ENCODE results near the gene CRLF1.

The CRLF1 gene, protein sequence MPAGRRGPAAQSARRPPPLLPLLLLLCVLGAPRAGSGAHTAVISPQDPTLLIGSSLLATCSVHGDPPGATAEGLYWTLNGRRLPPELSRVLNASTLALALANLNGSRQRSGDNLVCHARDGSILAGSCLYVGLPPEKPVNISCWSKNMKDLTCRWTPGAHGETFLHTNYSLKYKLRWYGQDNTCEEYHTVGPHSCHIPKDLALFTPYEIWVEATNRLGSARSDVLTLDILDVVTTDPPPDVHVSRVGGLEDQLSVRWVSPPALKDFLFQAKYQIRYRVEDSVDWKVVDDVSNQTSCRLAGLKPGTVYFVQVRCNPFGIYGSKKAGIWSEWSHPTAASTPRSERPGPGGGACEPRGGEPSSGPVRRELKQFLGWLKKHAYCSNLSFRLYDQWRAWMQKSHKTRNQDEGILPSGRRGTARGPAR

DNA sequence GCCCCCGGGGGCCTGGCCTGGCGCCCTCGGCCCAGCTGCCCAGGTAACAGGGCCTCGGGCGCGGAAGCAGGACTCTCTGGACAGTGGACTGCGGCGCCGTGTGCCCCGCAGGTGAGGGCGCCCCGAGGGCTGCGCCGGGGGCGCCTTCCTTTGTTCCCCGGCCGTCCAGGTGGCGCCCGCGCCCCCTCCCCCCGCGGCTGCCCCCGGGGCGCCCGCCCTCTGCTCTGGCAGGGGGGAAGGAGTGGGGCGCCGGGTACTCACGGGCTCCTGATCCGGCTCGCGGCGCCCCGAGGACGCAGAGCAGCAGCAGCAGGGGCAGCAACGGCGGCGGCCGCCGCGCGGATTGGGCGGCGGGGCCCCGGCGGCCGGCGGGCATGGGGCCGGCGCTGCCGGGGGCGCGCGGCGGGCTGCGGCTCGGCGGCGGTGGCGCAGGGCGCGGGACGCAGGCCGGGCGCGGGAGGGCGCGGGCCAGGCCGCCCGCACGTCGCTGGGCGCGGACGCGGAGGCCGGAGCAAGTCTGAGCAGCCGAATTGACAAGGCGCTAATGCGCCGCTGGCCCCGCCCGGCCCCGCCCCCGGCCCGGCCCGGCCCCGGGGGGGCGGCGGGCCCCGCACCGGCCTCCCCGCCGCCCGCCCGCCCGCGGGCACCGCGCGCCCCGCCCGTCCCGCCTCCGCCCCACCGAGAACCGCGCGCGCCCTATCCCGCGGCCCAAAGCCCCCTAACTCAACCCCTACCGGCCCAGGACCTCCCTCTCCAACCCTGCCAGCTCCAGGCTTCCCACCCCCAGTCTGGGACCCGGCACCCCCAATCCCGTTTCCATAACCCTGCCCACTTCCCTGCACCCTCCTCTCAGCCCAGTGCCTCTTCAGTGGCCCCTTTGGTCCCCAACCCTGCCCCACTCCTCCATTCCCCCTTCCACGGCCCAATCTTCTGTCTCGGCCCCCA lies at the start of gene CRLF1:
Gene CRLF1 (minus strand): TSS at position 519 of the 945 bp plus-strand sequence. CDS start 143 bp downstream, at position 376.
- peak in 2 of 3 experiments; percentile 27 to 38 for DNase-seq

DNA sequence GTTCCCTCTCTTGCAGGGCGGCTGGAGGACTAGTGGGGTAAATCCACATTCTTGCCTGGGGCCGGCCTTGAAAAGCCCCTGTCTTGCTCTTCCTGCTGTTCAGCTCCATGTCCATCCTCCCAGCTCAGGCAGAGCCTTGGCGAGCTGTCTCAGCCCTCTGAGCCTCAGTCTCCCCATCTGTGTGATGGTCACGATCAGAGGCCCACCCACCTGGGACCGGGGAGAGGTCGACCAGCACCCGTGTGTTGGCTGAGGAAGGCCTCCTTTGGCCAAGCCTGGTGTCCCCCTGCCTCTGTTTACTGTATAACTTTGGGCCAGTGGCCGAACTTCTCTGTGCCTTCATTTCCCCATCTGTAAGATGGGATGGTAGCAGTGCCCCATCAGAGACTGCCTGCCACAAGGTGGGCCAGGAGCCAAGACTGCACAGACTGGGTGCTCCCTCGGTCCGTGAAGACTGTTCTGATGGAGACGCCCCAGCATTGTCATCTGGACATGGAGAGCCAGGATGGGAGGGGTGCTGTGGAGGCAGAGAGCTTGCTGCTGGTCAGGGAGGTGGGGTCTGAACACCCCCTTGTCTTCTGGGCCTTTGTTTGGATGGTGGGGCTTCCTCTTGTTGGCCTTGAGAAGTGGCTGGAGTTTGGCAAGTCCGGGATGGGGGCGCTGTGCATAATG lies 48.7 kb upstream of the CRLF1 start:
- DNase-seq, result no peak

DNA sequence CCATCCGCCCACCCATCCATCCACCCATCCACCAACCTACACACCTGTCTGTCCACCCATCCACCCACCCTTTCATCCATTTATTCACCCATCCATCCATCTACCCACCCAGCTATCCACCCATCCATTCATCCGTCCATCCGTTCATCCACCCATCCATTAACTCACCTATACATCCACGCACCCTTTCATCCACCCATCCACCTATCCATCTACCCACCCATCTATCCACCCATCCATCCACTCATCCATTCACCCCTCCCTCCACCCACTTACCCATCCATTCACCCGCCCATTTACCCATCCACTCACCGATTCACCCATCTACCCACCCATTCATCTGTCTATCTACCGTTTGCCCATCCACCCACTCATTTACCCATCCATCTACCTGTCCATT lies 47.9 kb upstream of the CRLF1 start:
- no peak for DNase-seq

DNA sequence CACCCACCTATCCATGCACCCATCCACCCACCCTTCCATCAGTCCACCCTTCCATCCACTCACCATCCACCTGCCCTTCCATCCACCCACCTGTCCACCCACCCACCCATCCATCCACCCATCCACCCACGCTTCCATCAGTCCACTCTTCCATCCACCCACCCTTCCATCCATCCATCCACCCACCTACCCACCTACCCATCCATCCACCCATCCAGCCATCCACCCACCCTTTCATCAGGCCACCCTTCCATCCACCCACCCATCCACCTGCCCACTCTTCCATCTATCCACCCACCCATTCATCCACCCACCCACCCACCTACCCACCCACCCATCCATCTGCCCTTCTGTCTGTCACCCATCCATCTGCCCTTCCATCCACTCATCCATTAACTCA lies 47.3 kb upstream of the CRLF1 start:
- no peak for DNase-seq

DNA sequence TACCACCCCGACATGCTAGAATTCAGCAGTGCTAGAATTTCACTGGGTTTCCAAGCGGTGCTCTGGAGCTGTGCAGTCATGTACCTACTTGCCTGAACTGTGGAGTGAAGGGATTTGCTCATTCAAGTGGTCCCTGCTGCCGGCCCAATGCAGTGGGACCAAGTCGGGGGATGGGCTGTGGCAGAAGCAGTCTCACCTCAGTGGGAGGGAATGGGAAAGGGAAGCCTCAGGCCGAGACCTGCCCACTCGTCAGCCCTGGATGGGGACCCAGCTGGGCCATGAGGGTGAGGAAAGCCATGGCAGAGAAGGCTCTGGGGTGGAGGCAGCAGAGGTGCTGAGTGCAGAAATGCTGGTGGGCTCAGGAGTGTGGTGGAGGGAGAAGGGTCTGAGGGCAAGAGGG lies 45.1 kb upstream of the CRLF1 start:
- DNase-seq, result no peak

DNA sequence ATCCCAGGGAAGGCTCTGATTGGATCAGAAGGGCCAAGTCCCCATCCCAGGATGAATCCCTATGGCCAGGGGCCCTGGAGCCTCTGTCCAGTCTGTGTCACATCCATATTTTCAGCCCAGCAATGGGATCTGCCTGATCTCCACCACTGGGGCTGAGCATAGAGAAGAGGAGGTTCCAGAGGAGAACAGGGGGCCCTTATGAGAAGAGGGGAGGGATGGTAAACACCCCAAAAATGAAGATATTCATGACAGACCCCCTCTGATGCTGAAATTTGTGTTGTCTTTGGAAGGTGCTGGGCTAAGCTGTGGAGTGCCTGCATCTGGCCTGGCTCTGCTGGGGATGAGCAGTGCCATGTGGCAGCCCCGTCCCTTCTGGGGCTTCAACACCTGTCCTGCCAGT lies 44.7 kb upstream of the CRLF1 start:
- no peak for DNase-seq

DNA sequence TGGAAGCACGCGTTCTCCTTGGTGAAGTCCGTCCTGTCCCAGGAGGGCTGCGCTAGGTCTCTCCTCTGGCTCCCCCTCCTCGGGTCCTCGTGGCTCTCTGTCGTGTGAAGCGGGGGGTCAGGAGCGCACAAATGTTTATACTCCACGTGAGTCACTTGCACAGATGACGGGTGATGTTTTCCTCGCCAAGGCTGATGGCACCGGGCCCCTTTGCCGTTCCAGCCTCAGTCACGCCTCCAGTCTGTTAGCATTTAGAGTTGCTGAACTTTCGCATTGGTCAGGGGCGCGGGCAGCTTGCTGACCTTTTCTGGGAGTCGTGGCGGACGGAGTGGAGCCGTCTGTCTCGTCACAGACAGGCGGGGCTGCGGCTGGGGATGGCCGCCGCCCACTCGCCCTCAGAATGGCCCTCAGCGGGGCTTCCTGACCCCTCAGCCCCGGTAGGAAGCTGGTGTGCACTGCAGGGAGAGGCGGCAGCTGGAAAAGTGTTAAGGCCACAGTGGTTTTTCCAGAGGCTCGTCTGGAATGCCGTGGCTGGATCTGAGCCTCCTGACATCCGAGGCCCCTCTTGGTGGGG lies 44.0 kb upstream of the CRLF1 start:
- no peak for DNase-seq

DNA sequence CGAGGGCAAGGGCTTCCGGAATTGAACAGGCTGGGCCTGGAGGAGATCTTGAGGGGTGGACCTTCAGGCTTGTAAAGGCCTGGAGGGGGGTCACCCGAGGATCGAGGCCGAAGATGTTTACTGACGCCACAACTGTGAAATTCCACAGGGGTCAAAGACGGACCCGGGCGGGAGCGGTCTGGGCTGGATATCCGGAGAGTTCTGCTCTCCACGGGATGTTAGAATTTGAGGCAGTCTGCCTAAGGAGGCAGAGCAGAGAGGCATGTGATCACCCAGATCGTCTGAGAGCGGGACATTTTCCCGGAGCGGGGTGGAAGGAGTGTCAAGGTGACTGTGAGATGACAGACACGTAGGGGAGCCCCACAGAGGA lies 43.4 kb upstream of the CRLF1 start:
- DNase-seq, result no peak

DNA sequence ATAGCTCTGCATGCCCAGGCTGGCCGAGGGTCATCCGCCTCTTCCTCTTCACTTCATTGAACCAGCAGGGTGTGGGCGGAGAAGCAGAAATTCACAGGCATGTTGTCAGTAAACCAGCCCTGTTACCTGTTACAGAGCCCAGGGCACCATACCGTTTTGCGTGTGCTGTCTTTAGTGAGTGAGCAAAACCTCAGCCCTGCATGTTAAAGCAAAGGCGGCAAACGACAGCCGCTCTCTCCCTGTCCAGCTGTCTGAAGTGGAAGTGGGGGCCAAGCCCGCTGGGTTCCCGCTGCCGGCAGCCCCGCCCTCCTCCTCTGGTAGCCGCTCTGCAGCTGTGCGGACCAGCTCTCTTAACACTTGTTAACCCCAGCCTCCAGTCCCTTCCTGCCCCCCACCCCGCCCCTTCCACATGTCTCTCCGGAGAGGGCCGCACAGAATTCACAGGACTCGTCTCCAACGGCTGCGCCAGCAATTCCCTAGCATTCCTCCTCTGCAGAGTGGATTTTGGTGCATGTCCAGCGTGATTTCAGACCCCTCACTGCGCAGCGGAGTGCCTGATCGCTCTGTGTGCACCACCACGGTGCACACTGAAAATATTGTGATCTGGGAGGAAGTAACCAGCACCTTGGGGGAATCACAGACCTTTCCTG lies 42.9 kb upstream of the CRLF1 start:
- DNase-seq, result peak in 2 of 3 experiments; percentile 7 to 51

DNA sequence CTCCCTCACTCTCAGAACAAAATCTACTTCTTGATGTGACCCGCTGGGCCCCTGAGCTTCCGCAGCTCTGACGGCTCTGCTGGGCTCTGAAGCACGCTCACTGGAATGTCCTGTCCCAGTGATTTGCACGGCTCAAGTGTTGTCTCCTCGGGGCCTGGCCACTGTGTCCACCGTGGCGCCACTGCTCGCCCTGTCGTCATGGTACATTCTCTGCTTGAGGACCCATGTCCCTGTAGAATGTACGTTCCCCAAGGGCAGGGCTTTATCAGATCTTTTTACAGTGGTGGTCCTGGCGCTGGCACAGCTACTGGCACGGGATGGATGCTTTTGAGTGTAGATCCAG lies 42.3 kb upstream of the CRLF1 start:
- no peak for DNase-seq

DNA sequence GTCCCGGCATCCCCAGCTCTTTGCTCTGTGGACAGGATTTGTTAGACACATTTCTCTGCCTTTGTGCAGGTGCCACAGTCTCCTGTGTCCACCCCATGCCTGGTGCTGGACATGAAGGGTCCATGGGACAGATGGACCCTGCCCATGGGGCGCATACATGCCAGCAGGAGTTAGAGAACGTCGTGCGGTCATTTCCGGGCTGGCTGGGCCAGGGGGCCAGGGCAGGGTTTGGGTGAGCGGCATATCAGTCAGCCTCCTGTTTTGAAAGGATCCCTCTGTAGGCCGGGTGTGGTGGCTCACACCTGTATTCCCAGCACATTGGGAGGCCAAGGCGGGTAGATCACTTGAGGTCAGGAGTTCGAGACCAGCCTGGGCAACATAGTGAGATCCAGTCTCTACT lies 41.2 kb upstream of the CRLF1 start:
- no peak for DNase-seq

DNA sequence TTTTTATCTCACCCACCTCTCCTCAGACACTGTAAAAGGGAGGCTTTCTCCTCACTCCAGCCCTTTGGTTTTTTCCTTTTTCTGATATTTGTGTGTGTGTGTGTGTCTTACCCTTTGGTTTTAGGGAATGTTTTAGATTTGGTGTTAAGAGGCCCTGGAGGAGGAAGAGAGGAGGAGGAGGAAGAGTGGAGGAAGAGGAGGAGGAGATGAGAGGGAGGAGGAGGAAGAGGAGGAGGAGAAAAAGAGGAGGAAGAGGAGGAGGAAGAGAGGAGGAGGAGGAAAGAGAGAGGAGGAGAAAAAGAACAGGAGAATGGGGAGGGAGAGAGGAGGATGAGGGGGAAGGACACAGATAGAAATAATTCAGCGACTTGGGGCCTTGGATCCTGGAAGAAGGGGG lies 40.8 kb upstream of the CRLF1 start:
- DNase-seq, result no peak

DNA sequence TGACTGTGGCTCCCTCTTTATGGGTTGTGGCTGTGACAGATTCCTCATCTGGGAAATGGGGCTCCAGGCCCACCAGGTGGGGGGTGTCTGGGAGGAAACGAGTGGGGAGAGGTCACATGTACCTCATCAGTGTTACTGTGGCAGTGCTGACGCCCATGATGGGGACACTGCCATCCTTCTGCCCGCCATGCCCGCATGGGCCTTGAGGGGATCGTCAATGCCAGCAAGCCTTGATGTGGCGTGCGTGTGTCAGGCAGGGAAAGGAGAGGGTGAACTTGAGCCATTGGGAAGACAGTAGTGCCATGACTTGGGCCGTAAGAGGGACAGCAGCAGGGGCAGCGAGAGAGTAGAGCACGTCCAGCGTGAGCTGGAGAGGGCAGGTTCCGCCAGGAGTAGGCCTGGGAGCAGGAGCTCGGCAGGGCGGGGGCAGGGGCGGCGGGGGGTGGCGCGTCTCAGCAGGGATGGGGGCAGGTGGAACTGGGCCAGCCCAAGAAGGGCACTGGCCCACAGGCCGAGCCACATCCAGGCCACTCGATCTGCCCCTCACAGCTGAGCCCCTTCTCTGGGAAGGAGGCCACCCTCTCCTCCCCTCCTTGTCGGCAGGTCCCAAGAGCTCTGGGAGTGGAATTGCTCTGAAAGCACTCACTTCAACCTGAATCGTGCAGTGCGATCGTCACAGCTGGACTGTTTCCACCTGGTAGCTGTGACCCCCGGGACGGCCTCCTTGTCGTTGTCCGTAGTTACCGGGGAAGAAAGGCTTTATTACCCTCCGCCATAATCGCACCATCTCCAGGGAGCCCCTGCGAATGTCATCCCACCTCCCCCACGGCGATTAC lies 40.2 kb upstream of the CRLF1 start:
- DNase-seq, result peak in 2 of 3 experiments; percentile 33 to 70

DNA sequence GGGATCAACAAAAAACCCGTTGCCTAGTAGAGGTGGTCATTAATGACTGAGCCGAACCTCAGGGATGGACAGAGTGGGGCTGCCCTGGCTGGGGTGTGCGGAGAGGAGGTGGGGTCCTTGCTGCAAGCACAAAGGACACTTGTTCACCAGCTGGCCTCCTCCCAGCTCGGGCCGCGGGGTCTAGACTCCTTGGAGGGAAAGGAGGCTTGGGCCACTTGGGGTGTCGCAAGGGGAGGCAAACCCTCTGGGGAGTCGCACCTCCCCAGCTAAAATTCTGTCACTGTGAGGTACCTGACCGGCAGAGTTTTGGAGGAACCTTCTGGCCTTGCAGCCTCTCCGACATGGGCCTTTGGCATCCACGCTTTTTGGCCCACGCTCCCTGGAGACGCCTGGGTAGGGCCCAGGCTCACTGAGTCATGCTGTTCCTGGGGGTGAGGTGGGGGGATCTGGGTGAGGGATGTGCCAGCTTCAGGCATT lies 38.5 kb upstream of the CRLF1 start:
- no peak for DNase-seq

DNA sequence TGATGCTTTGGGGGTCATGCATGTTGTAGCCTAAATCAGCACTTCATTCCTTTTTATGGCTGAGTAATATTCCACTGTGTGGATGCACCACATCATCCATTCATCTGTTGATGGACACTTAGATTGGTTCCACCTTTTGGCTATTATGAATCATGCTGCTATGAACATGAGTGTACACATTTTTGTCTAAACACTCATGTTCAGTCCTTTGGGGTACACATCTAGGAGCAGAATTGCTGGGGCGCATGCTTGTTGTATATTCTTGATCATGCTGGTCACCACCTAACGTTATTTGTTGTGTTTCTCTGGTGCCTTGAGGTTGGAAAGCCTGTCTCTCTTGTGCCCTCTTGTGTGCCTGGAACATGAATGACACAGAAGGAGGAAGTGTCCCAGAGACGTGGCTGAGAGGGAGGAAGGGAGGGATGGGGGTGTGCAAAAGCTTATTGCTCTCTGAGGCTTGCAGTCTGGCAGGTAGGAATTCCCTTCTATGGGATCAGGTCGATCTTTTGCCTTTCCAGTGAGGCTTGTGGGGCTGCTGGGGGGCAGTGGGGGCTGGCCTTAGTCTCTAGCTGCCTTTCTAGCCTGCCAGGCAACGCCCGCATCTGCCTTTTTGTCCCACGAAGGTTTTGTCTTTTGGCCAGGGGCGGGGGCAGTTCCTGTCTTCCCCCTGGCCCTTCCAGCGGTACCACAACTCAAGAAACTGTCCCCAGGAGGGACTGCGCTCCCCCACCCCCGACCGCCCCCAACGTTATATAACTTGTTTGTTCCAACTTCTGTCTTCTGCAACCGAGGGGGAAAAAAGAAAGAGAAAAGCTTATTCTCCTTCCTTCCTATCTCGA lies 37.8 kb upstream of the CRLF1 start:
- DNase-seq, result no peak

DNA sequence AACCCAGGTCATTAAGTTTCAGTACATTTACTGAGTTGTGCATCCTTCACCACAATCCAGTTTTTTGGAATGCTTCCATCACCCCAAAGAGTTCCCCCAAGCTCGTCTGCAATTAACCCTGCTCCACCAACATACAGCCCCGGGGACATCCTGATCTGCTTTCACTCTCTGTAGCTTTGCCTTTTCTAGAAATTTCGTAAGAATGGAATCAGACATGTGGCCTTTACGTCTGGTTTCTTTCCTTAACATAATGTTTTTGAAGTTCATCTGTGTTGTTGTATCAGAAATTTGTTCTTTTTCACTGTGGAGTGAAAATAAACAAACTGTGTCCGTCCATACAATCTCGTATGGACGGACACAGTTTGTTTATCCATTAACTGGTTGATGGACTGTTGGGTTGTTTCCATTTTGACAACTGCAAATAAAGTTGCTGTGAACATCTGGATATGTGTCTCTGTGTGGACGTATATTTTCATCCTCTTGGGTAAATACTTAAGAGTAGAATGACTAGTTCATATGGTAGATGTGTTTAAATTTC lies 33.2 kb upstream of the CRLF1 start:
- no peak for DNase-seq

DNA sequence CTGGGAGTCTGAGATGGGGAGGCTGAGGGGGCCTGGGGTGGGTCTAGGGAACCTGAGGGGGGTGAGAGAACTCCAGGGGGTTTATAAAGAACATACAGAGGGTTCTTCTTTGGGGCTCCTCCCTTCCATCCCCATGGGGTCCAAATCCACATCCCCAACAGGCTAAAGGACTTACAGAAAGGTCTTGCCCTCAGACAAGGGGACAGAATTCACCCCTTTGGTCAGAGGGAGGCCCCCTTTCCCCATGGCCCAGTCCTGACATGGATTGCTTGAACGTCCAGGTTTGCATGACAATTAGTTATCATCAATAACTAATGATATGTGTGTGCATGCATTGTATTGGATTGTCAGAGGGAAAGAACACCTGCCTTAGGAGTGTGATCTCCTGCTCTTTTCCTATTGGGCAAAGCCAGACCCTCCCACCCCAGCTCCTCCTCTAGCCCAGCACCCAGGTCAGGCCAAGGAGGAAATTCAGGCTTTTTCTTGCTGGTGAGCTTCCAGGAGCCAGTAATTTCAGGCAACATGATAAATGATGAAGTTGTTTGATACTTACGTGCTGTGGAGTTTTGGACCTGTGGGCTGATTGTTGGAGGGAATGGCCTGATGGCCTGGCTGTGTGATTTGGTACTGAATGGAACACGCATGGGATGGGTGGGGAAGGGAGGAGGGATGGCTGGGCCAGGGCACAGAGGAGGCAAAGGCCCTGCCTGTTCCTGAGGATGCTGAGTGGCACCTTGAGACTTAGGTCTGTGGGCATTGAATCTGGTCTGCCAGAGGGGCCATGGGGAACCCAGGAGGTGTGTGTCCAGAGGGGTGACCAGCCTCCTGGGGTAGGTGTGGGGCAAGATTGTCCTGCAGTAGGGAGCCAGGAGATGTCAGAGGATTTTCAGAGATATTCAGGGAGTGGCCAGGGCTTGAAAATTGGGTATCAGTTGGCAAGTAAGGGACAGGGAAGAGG lies 31.4 kb upstream of the CRLF1 start:
- peak in 2 of 3 experiments; percentile 27 to 59 for DNase-seq

DNA sequence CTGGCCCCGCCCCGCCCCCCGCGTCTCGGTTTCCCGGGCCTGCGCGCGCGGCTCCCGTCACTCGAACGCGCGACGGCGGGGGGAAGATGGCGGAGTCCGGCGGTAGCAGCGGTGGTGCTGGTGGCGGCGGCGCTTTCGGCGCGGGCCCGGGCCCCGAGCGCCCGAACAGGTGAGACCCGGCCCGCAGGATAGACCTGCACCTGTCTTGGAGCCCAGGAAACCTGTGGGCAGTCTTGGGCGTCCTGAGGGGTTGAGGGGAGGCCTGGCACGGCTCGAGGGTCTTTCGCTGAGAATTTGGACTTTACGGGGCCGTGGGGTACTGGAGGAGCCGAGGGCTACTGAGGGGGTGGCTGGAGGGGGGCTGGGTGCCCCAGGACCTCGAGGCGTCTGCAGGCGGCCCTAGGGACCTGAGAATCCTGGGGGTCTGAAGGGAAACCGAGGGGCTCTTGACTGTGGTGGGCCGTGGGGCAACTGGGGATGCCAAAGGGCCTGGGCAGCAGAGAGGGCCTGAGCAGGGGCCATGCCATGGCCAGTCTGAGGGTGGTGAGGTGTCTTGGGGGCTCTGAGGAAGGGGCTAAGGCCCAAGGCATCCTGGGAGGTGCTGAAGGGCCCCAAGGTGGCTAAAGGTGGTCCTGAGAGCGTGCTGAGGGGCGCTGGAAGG lies 30.5 kb upstream of the CRLF1 start, which contains the start of gene KLHL26:
Gene KLHL26 (plus strand): TSS at position 60 of the 661 bp plus-strand sequence. CDS start 27 bp downstream, at position 87.
- peak in 1 of 3 experiments; percentile 31 for DNase-seq

Data from NCI-H1417 (cell line).